ENCODE data around the gene PRDM7. TPM values are rescaled to one million over a fixed set of nuclear protein-coding genes. Genes with fewer than 3 reads are reported as not detected.

PRDM7 gene
- total RNA-seq, 4 donors from 2014 or later, result not detected

DNA sequence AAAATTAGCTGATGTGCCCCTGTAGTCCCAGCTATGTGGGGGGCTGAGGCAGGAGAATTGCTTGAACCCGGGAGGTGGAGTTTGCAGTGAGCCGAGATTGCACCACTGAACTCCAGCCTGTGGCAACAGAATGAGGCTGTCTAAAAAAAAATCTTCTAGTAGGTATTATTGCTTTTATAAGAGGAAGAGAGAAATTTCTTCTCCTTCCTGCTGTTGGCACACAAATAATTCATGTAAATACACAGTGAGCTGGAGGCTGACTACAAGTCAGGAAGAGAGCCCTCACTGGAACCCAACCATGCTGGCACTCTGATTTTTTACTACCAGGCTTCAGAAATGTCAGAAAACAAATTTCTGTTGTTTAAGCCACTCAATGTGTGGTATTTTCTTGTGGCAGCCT is 6.7 kb downstream of the PRDM7 start:
- TF ChIP-seq, protein P1, sequence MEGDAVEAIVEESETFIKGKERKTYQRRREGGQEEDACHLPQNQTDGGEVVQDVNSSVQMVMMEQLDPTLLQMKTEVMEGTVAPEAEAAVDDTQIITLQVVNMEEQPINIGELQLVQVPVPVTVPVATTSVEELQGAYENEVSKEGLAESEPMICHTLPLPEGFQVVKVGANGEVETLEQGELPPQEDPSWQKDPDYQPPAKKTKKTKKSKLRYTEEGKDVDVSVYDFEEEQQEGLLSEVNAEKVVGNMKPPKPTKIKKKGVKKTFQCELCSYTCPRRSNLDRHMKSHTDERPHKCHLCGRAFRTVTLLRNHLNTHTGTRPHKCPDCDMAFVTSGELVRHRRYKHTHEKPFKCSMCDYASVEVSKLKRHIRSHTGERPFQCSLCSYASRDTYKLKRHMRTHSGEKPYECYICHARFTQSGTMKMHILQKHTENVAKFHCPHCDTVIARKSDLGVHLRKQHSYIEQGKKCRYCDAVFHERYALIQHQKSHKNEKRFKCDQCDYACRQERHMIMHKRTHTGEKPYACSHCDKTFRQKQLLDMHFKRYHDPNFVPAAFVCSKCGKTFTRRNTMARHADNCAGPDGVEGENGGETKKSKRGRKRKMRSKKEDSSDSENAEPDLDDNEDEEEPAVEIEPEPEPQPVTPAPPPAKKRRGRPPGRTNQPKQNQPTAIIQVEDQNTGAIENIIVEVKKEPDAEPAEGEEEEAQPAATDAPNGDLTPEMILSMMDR (IDR thresholded peaks at IDR 0.05; ENCODE audit: low read depth), result no peak

DNA sequence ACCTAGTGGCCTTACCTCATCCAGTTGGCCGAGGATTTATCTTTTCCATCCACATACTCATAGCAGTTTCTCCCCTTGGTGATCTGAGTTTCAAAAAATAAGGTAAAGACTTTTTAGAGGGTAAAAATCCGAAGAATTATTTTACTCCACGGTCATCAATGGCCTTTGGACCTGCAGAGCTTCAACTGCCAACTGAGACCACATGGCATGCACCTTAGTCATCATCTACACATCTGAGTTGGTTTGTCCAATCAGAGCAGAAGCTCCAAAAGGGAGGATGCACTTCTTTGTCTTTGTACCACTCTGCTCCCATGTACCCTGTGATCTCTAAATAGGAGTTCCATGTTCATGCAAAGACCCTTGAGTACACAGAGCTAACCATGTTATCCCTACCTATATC is 15.7 kb downstream of the PRDM7 start:
- TF ChIP-seq, protein P1 (IDR thresholded peaks at IDR 0.05; ENCODE audit: low read depth), result no peak

DNA sequence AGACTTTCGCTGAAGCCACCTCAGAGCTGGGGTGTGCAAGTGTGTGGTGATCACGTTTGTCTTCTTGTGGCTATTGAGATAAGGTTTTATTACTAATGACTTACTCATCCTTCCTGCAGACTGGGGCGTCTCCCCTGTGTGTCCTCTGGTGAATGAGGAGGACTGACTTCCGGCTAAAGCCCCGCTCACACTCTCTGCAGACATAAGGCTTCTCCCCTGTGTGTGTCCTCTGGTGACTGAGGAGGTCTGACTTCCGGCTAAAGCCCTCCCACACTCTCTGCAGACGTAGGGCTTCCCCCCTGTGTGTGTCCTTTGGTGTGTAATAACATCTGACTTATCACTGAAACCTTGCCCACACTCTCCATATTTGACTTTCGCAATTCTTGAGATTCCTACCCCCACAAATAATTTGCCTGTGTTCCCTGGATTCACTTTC is 19.4 kb downstream of the PRDM7 start:
- TF ChIP-seq, protein P1 (IDR thresholded peaks at IDR 0.05; ENCODE audit: low read depth), result no peak

DNA sequence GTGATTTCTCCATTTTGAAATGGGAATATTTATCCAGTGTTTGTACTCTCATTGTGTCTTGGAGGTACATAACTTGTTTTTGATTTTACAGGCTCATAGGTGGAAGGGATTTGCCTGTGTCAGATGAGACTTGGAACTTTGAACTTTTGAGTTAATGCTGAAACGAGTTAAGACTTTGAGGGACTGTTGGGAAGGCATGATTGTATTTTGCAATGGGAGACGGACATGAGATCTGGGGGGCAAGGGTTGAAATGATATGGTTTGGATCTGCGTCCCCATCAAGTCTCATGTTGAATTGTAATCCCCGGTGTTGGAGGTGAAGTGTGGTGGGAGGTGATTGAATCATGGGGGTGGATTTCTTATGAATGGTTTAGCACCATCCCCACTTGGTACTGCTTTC is 21.8 kb downstream of the PRDM7 start:
- TF ChIP-seq, protein P1 (IDR thresholded peaks at IDR 0.05; ENCODE audit: low read depth), result no peak

DNA sequence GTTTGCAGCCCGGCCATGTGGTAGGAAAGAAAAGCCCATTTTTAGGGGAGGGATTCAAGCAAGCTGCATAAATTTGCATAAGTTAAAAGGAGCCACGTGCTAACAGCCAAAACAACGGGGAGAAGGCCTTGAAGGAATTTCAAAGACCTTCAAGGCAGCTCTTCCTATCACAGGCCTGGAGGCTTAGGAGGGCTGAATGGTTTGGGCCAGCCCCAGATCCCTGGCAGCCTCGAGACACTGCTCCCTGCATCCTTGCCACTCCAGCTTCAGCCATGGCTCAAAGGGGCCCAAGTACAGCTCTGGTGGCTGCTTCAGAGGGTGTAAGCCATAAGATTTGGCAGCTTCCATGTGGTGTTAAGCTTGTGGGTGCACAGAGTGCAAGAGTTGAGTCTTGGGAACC is 22.6 kb downstream of the PRDM7 start:
- TF ChIP-seq, protein P1 (IDR thresholded peaks at IDR 0.05; ENCODE audit: low read depth), result no peak

DNA sequence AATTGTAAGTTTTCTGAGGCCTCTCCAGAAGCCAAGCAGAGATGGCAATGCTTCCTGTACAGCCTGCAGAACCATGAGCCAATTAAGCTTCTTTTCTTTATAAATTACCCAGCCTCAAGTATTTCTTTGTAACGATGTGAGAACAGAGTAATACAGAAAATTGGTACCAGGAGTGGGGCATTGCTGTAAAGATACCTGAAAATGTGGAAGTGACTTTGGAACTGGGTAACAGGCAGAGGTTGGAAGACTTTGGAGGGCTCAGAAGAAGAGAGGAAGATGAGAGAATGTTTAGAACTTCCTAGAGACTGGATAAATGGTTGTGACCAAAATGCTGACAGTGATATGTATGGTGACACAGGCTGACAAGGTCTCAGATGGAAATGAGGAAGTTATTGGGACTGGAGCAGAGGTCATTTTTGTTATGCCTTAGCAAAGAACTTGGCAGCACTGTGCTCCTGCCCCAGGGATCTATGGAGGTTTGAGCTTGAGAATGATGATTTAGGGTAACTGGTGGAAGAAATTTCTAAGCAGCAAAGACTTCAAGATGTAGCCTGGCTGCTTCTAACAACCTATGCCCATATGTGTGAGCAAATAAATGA is 23.1 kb downstream of the PRDM7 start:
- TF ChIP-seq, protein P1 (IDR thresholded peaks at IDR 0.05; ENCODE audit: low read depth), result no peak

DNA sequence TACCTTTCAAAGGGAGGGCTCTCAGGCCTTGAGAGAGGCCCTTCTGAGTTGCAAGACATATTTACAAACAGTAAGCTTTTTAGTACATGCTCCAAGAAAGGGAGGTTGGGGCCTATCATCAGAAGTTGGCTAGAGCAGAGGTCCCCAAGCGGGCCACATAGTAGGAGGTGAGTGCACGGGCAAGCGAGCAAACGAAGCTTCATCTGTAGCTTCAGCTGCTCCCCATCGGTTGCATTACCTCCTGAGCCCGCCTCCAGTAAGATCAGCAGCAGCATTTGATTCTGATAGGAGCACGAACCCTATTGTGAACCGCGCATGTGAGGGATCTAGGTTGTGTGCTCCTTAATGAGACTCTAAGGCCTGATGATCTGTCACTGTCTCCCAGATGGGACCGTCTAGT is 26.2 kb downstream of the PRDM7 start:
- TF ChIP-seq, protein P1 (IDR thresholded peaks at IDR 0.05; ENCODE audit: low read depth), result no peak
